KOPT-K1 (cell line): ENCODE results near the gene VPS39.
A peak's percentile ranks its signal among the peaks of the same experiment; 100 is the strongest.

Source experiments
- H3K27ac ChIP-seq: fragments of 200-600 bp; sonication (generic); 2 replicates; pipeline ENCODE4 v1.5.1; 2016; ENCODE audit warnings: antibody characterized with exemption, mild to moderate bottlenecking, low read depth, low read length; ENCODE audit not compliant: poor library complexity, severe bottlenecking
- H3K36me3 ChIP-seq: fragments of 200-600 bp; sonication (generic); 2 replicates; pipeline ENCODE4 v1.5.1; 2017; ENCODE audit warnings: antibody characterized with exemption, mild to moderate bottlenecking, low read length, moderate library complexity; ENCODE audit not compliant: insufficient read depth
- H3K9me3 ChIP-seq: fragments of 200-600 bp; sonication (generic); 2 replicates; pipeline ENCODE4 v1.5.1; 2017; ENCODE audit warnings: antibody characterized with exemption, low read length, mild to moderate bottlenecking; ENCODE audit not compliant: insufficient read depth, poor library complexity, severe bottlenecking

Gene VPS39

GRCh38 chr15:42214600-42214999 lies 6.5 kb upstream of the VPS39 start:
- Histone ChIP-seq H3K36me3 (peaks cover 93% of the 10 kb centered on the region), H3K27ac (no peak overlapping the region)

GRCh38 chr15:42213511-42213910 lies 5.4 kb upstream of the VPS39 start:
- Histone ChIP-seq H3K9me3 (no peaks in the 10 kb centered on the region), H3K27ac (no peak overlapping the region), H3K36me3 (peaks cover 89% of the 10 kb centered on the region)

More at GRCh38 chr15:42214600-42214999, 6.5 kb upstream of the VPS39 start:
- no peaks in the 10 kb centered on the region for H3K9me3 ChIP-seq

GRCh38 chr15:42210696-42211095 lies 2.6 kb upstream of the VPS39 start:
- H3K36me3 ChIP-seq, result peaks cover 60% of the 10 kb centered on the region

GRCh38 chr15:42206406-42206805 lies 1.7 kb downstream of the VPS39 start:
- no peaks in the 10 kb centered on the region for H3K9me3 ChIP-seq
- H3K36me3 ChIP-seq, result peaks cover 32% of the 10 kb centered on the region
- no peak overlapping the region for H3K27ac ChIP-seq

More at GRCh38 chr15:42210696-42211095, 2.6 kb upstream of the VPS39 start:
- no peaks in the 10 kb centered on the region for H3K9me3 ChIP-seq
- H3K27ac ChIP-seq, result no peak overlapping the region

GRCh38 chr15:42203891-42204290 lies 4.2 kb downstream of the VPS39 start:
- Histone ChIP-seq H3K36me3 (peaks cover 17% of the 10 kb centered on the region; the same call in 1 of the 2 replicates), H3K9me3 (no peaks in the 10 kb centered on the region), H3K27ac (no peak overlapping the region)

GRCh38 chr15:42202653-42203052 lies 5.5 kb downstream of the VPS39 start:
- Histone ChIP-seq H3K36me3 (peaks cover 25% of the 10 kb centered on the region; the same call in 1 of the 2 replicates), H3K9me3 (no peaks in the 10 kb centered on the region), H3K27ac (no peak overlapping the region)

- H3K27ac ChIP-seq, result no peak overlapping the region
- no peaks in the 10 kb centered on the region for H3K9me3 ChIP-seq
- H3K36me3 ChIP-seq, result peaks cover 26% of the 10 kb centered on the region; the same call in 1 of the 2 replicates
These were observed 6.3 kb downstream of the VPS39 start for GRCh38 chr15:42201801-42202200.

- Histone ChIP-seq H3K27ac (no peak overlapping the region), H3K36me3 (peaks cover 34% of the 10 kb centered on the region; the same call in 1 of the 2 replicates), H3K9me3 (no peaks in the 10 kb centered on the region)
These were observed 9.0 kb downstream of the VPS39 start for GRCh38 chr15:42199126-42199525.

GRCh38 chr15:42198516-42198915 lies 9.6 kb downstream of the VPS39 start:
- Histone ChIP-seq H3K9me3 (no peaks in the 10 kb centered on the region), H3K27ac (no peak overlapping the region), H3K36me3 (peaks cover 34% of the 10 kb centered on the region; the same call in 1 of the 2 replicates)

GRCh38 chr15:42194513-42194912 lies 13.6 kb downstream of the VPS39 start:
- Histone ChIP-seq H3K27ac (no peak overlapping the region), H3K36me3 (peaks cover 38% of the 10 kb centered on the region), H3K9me3 (no peaks in the 10 kb centered on the region)

- no peaks in the 10 kb centered on the region for H3K9me3 ChIP-seq
- H3K27ac ChIP-seq, result no peak overlapping the region
- H3K36me3 ChIP-seq, result peaks cover 43% of the 10 kb centered on the region
These were observed 14.7 kb downstream of the VPS39 start for GRCh38 chr15:42193383-42193782.

GRCh38 chr15:42191610-42192346 lies 16.3 kb downstream of the VPS39 start:
- no peaks in the 10 kb centered on the region for H3K9me3 ChIP-seq
- peak overlapping the region; percentile 73 for H3K27ac ChIP-seq
- peaks cover 51% of the 10 kb centered on the region for H3K36me3 ChIP-seq

- Histone ChIP-seq H3K36me3 (peaks cover 64% of the 10 kb centered on the region), H3K9me3 (no peaks in the 10 kb centered on the region), H3K27ac (peak overlapping the region; percentile 73)
These were observed 17.7 kb downstream of the VPS39 start for GRCh38 chr15:42190370-42190769.

GRCh38 chr15:42185801-42186200 lies 22.3 kb downstream of the VPS39 start:
- no peak overlapping the region for H3K27ac ChIP-seq

GRCh38 chr15:42184736-42185135 lies 23.4 kb downstream of the VPS39 start:
- Histone ChIP-seq H3K9me3 (no peaks in the 10 kb centered on the region), H3K36me3 (peaks cover 74% of the 10 kb centered on the region), H3K27ac (no peak overlapping the region)

More at GRCh38 chr15:42185801-42186200, 22.3 kb downstream of the VPS39 start:
- H3K36me3 ChIP-seq, result peaks cover 77% of the 10 kb centered on the region
- no peaks in the 10 kb centered on the region for H3K9me3 ChIP-seq

GRCh38 chr15:42184296-42184695 lies 23.8 kb downstream of the VPS39 start:
- H3K27ac ChIP-seq, result no peak overlapping the region

More at GRCh38 chr15:42184296-42184695, 23.8 kb downstream of the VPS39 start:
- H3K9me3 ChIP-seq, result no peaks in the 10 kb centered on the region
- peaks cover 75% of the 10 kb centered on the region for H3K36me3 ChIP-seq
